Right lobe of liver (tissue), 6 donors: Measurements from ENCODE around the gene RMP24.
A peak's percentile ranks its signal among the peaks of the same experiment; 100 is the strongest.

Experiments
- ATAC-seq, 4 donors: fragments of 200-7000 bp; cut with Tn5 transposase; one replicate each; pipeline ENCODE4 v1.9.1; 2020; ENCODE audit warnings: mild to moderate bottlenecking in 4 of 4, moderate library complexity in 4 of 4
- DNase-seq, 3 donors: peaks; one replicate each; pipeline ENCODE4 v3.0.0-alpha.2; 2020
- H3K27ac ChIP-seq, 3 donors: fragments of 200-600 bp; one replicate each; pipeline ENCODE4 v1.8.0; 2022
- H3K27me3 ChIP-seq, 2 donors: fragments of 200-600 bp; one replicate each; pipeline ENCODE4 v1.8.0; 2022
- H3K36me3 ChIP-seq, 4 donors: fragments of 200-600 bp; sonication (generic) in 1 of 4; one replicate each; pipeline versions ENCODE4 v1.5.1 to v1.8.0; 2017 to 2022; ENCODE audit warnings: control low read depth in 1 of 4
- H3K4me1 ChIP-seq, 4 donors: fragments of 200-600 bp; sonication (generic) in 1 of 4; one replicate each; pipeline versions ENCODE4 v1.5.1 to v1.8.0; 2017 to 2022; ENCODE audit warnings: control low read depth in 1 of 4
- H3K4me3 ChIP-seq, 3 donors: fragments of 200-600 bp; one replicate each; pipeline ENCODE4 v1.8.0; 2022
- H3K9me3 ChIP-seq, 4 donors: fragments of 200-600 bp; sonication (generic) in 1 of 4; one replicate each; pipeline versions ENCODE4 v1.5.1 to v1.8.0; 2017 to 2022; ENCODE audit warnings: control low read depth in 1 of 4
- CTCF ChIP-seq, 4 donors: fragments of 200-600 bp in 3 of 4; fragments of 450-650 bp in 1 of 4; IDR thresholded peaks; one replicate each; pipeline versions ENCODE4 v1.5.1 to v1.8.0; 2016 to 2022; ENCODE audit warnings: antibody characterized with exemption in 4 of 4, mild to moderate bottlenecking in 2 of 4
- POLR2A ChIP-seq: fragments of 450-650 bp; IDR thresholded peaks from one replicate; pipeline ENCODE4 v1.6.1; 2017; ENCODE audit warnings: antibody characterized with exemption, mild to moderate bottlenecking
- WGBS: methylation state at CpG from one replicate; pipeline ENCODE4 v1.1.6; 2018; ENCODE audit warnings: low coverage, low lambda C conversion rate; ENCODE audit not compliant: insufficient coverage; ENCODE audit errors: missing lambda C conversion rate; 5-methylcytosine and 5-hydroxymethylcytosine counted together
- intact Hi-C, 2 donors: fragments of 100-400 bp; cut with DNase I; formaldehyde crosslinking; loops; one replicate each; pipeline versions ENCODE4 v1.11.2 to v1.14.1; 2022
- donor health status: DM: no; HTN: yes; CAD: no.
- donor health status: DM: no; HTN: no; CAD: no.
- donor health status: DM: no; HTN: no; CAD: no.
- donor health status: DM: no; HTN: yes; CAD: no.
- donor health status: DM: no; HTN: yes; CAD: no.

The RMP24 gene

DNA sequence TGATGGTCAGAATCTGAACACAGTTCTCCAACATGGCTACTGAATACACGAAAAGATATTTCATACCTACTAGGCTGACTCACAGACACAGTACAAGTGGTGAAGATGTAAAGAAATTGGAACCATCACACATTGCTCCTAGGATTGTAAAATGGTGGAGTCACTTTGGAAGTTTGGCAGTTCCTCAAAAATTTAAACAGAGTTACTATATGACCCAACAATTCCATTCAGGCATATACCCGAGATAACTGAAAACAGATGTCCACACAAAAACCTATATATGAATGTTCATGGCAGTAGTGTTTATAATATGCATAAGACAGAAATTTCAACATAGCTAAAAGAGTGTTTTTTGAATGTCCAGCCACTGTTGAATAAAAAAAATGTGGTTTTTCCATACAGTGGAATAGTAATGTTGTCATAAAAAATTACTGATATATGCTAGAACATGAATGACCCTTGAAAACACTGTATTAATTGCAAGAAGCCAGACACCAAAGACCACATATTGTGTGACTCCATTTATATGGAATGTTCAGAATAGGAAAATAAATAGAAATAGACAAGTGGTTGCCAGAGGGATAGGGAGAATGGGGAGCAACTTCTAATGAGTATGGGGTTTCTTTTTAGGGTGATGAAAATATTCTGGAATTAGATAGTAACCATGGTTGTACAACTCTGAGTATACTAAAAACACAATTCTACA lies 10.1 kb downstream of the RMP24 start:
- peaks cover 0 to 37% (median 16%) of the 10 kb centered on the region in 4 donors for H3K36me3 ChIP-seq

GRCh38 chr18:35983147-35983546 lies 10.7 kb downstream of the RMP24 start:
- Histone ChIP-seq H3K36me3 (peaks cover 0 to 31% (median 11%) of the 10 kb centered on the region in 4 donors), H3K4me3 (no peak overlapping the region), H3K27ac (no peak overlapping the region), H3K4me1 (no peaks in the 10 kb centered on the region), H3K9me3 (no peaks in the 10 kb centered on the region), H3K27me3 (no peaks in the 10 kb centered on the region)
- ATAC-seq (no peak), DNase-seq (no peak)
- intact Hi-C loops, result no loop called here
- TF ChIP-seq CTCF (IDR thresholded peaks at IDR 0.05) (no peak), POLR2A (no peak)

More for the DNA sequence above, 10.1 kb downstream of the RMP24 start:
- Histone ChIP-seq H3K27me3 (no peaks in the 10 kb centered on the region), H3K4me1 (no peaks in the 10 kb centered on the region), H3K9me3 (no peaks in the 10 kb centered on the region), H3K4me3 (no peak overlapping the region), H3K27ac (no peak overlapping the region)
- DNase-seq, result no peak
- ATAC-seq, result no peak
- TF ChIP-seq CTCF (IDR thresholded peaks at IDR 0.05) (no peak), POLR2A (no peak)
- WGBS, result 100% methylated on average over 2 of the region's 2 CpGs
- intact Hi-C loops, result no loop called here

DNA sequence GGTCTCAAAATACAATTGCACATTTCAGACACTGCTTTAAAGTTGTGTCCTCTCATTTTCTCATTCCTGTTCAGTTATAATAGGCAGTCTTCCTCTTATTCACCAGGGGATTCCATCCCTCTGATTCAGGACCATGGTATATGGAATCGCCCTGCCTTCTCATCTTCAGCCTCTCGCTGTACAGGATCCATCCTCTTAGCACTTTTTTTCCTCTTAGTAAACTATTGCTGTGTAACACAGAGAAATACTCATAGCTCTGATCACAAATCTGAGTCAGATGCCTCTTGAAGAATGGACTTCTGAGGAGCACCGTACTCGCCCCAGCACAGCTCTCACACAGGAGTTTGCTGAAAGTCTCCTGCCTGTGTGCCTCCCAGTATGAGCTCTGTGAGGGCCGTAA lies 11.3 kb downstream of the RMP24 start:
- H3K9me3 ChIP-seq, result no peaks in the 10 kb centered on the region
- no peaks in the 10 kb centered on the region for H3K27me3 ChIP-seq
- WGBS, result 89% methylated on average over 5 of the region's 5 CpGs
- no peaks in the 10 kb centered on the region for H3K4me1 ChIP-seq
- no peak for TF ChIP-seq CTCF (IDR thresholded peaks at IDR 0.05)
- TF ChIP-seq POLR2A, result no peak
- no peak for DNase-seq
- no peak overlapping the region for H3K4me3 ChIP-seq
- intact Hi-C loops, result no loop called here
- no peak overlapping the region for H3K27ac ChIP-seq
- no peak for ATAC-seq
- H3K36me3 ChIP-seq, result peaks cover 0 to 24% (median 10%) of the 10 kb centered on the region in 4 donors

DNA sequence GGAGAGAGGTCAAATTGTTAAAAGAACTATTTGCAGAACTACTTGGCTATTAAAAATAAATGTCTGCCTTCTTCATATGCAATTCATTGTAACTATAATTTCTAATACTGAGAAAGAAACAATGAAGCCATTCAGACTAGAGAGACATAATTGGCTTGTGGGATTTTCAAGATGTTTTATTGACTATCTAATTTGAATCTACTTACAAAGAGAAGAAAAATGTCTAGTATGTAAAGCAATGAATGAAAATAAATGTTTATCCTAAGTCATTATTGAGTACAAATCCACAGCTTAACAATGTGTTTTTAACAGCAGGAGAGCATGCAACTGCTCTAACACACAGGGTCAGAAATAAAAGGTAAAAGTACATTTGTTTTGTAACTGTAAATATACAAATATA lies 19.2 kb downstream of the RMP24 start:
- no peaks in the 10 kb centered on the region for H3K9me3 ChIP-seq
- no peak overlapping the region for H3K4me3 ChIP-seq
- no peak overlapping the region for H3K27ac ChIP-seq
- intact Hi-C loops, result no loop called here
- no peak for TF ChIP-seq POLR2A
- no peak for TF ChIP-seq CTCF (IDR thresholded peaks at IDR 0.05)
- H3K4me1 ChIP-seq, result no peaks in the 10 kb centered on the region
- ATAC-seq (no peak), DNase-seq (no peak)
- peaks cover 0 to 25% (median 2%) of the 10 kb centered on the region in 4 donors for H3K36me3 ChIP-seq
- no peaks in the 10 kb centered on the region for H3K27me3 ChIP-seq

GRCh38 chr18:35993013-35993412 lies 20.5 kb downstream of the RMP24 start:
- Histone ChIP-seq H3K9me3 (no peaks in the 10 kb centered on the region), H3K36me3 (peaks cover 0 to 25% (median 2%) of the 10 kb centered on the region in 4 donors), H3K4me1 (no peaks in the 10 kb centered on the region), H3K27me3 (no peaks in the 10 kb centered on the region), H3K27ac (no peak overlapping the region), H3K4me3 (no peak overlapping the region)
- WGBS, result 50% methylated on average over 6 of the region's 6 CpGs
- peak; percentile 63 to 90 (median 76) for ATAC-seq
- DNase-seq, result peak in 2 of 3 donors; percentile 55 to 56
- TF ChIP-seq POLR2A (no peak), CTCF (IDR thresholded peaks at IDR 0.05) (no peak)
- intact Hi-C loops, result no loop called here
